ENCODE measurements around the gene CEACAM19.

CEACAM19 gene

GRCh38 chr19:44723952-44724319 is 52.7 kb downstream of the CEACAM19 start:
- DNase-seq (ENCODE audit: low spot score): peak; percentile 85
- peak; percentile 98 for TF ChIP-seq CTCF (IDR thresholded peaks at IDR 0.05; ENCODE audit: extremely low read depth, insufficient read depth, missing control alignments)
- in situ Hi-C loops (cut with MboI; ENCODE audit: low pct_unique_long_range_greater_than_20kb, low sequenced_read_pairs, unreplicated experiment): no loop called here

- in situ Hi-C loops (cut with MboI; ENCODE audit: low pct_unique_long_range_greater_than_20kb, low sequenced_read_pairs, unreplicated experiment): loop anchor here (5.0 kb wide), 1 partner anchor 37 kb away; no protein-coding TSS in a partner anchor
- TF ChIP-seq CTCF (IDR thresholded peaks at IDR 0.05; ENCODE audit: extremely low read depth, insufficient read depth, missing control alignments): no peak
- DNase-seq (ENCODE audit: low spot score): no peak
Measured at GRCh38 chr19:44725251-44725650, 54.0 kb downstream of the CEACAM19 start.

DNA sequence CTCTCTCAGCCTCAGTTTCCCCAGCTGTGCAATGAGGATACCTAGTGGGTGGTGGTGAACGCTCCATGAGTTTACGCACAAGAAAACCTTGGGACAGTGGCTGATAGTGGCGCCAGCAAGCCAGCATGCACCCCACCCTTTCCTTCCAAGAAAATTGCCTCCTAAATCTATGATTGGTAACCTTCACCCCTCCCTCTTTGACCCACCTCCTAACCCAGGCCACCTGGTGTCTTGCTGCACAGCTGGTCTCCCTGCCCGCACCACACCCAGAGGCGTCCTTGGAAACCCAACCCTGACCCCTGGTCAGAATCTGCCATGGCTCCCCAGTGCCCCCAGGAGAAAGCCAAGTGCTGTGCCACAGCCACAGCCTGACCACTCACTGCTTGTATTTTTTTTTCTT is 54.4 kb downstream of the CEACAM19 start:
- DNase-seq (ENCODE audit: low spot score): no peak
- in situ Hi-C loops (cut with MboI; ENCODE audit: low pct_unique_long_range_greater_than_20kb, low sequenced_read_pairs, unreplicated experiment): loop anchor here (5.0 kb wide), 1 partner anchor 37 kb away; no protein-coding TSS in a partner anchor
- TF ChIP-seq CTCF (IDR thresholded peaks at IDR 0.05; ENCODE audit: extremely low read depth, insufficient read depth, missing control alignments): no peak

DNA sequence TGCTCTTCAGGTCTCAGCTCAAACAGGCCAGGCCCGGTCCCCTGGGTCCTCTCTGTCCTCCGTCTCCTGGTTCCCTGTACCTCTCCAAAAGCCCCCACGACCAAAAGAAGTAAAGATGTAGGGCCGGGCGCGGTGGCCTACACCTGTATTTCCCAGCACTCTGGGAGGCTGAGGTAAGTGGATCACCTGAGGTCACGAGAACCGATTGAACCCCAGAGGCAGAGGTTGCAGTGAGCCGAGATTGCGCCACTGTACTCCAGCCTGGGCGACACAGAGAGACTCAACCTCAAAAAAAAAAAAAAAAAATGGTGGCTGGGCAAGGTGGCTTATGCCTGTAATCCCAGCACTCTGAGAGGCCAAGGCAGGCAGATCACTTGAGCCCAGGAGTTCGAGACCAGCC is 55.2 kb downstream of the CEACAM19 start:
- in situ Hi-C loops (cut with MboI; ENCODE audit: low pct_unique_long_range_greater_than_20kb, low sequenced_read_pairs, unreplicated experiment): loop anchor here (5.0 kb wide), 1 partner anchor 36 kb away; no protein-coding TSS in a partner anchor
- TF ChIP-seq CTCF (IDR thresholded peaks at IDR 0.05; ENCODE audit: extremely low read depth, insufficient read depth, missing control alignments): no peak
- DNase-seq (ENCODE audit: low spot score): no peak

GRCh38 chr19:44728178-44728577 is 56.9 kb downstream of the CEACAM19 start:
- in situ Hi-C loops (cut with MboI; ENCODE audit: low pct_unique_long_range_greater_than_20kb, low sequenced_read_pairs, unreplicated experiment): loop anchor here (5.0 kb wide), 1 partner anchor 34 kb away; no protein-coding TSS in a partner anchor
- no peak for TF ChIP-seq CTCF (IDR thresholded peaks at IDR 0.05; ENCODE audit: extremely low read depth, insufficient read depth, missing control alignments)
- no peak for DNase-seq (ENCODE audit: low spot score)

GRCh38 chr19:44729516-44730033 is 58.3 kb downstream of the CEACAM19 start:
- TF ChIP-seq CTCF (IDR thresholded peaks at IDR 0.05; ENCODE audit: extremely low read depth, insufficient read depth, missing control alignments): no peak
- in situ Hi-C loops (cut with MboI; ENCODE audit: low pct_unique_long_range_greater_than_20kb, low sequenced_read_pairs, unreplicated experiment): loop anchor here (5.0 kb wide), 1 partner anchor 33 kb away; no protein-coding TSS in a partner anchor
- DNase-seq (ENCODE audit: low spot score): no peak

All from GM13977 (cell line).